HG03520 (cell line): ENCODE results near the gene ZNF547.
"Not testable (repeated sequence)": the region's sequence is repeated elsewhere in the genome, so short reads cannot be mapped to it uniquely, and the experiment has no call there.

Source experiments
- ATAC-seq: cut with Tn5 transposase; IDR thresholded peaks from one replicate; pipeline ENCODE4 v1.9.1; 2021; ENCODE audit warnings: mild to moderate bottlenecking, moderate library complexity; ENCODE audit not compliant: unreplicated experiment

Gene ZNF547

GRCh38 chr19:57374179-57374578, 10.8 kb downstream of the ZNF547 start:
- ATAC-seq: no peak

DNA sequence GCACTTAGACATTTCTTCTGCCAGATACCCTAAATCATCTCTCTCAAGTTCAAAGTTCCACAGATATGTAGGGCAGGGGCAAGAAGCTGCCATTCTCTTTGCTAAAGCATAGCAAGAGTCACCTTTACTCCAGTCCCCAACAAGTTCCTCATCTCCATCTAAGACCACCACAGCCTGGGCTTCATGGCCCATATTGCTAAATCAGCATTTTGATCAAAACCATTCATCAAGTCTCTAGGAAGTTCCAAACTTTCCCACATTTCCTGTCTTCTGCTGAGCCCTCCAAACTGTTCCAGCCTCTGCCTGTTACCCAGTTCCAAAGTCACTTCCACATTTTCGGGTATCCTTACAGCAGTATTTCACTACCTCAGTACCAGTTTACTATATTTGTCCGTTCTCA, 11.3 kb downstream of the ZNF547 start:
- ATAC-seq: not testable (repeated sequence)

DNA sequence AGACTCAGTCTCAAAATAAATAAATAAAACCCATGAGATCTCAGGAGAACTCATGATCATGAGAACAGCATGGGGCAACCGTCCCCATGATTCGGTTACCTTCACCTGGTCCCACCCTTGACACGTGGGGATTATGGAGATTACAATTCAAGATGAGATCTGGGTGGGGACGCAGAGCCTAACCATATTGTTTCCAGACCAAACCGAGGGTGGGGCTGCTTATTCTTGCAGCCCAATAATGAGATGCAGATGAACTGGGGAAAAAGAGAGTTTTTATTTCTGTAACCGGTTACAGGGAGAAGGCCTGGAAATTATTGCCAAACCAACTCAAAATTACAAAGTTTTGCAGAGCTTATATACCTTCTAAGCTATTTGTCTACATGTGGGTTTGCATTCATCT, 12.8 kb downstream of the ZNF547 start:
- no peak for ATAC-seq

- no peak for ATAC-seq
These were observed 14.3 kb downstream of the ZNF547 start for GRCh38 chr19:57377498-57378146.

- no peak for ATAC-seq
These were observed 17.6 kb downstream of the ZNF547 start for GRCh38 chr19:57380923-57381322.

- no peak for ATAC-seq
These were observed 19.6 kb downstream of the ZNF547 start for GRCh38 chr19:57382806-57383488.

GRCh38 chr19:57389194-57389729, 25.9 kb downstream of the ZNF547 start:
- ATAC-seq: no peak

DNA sequence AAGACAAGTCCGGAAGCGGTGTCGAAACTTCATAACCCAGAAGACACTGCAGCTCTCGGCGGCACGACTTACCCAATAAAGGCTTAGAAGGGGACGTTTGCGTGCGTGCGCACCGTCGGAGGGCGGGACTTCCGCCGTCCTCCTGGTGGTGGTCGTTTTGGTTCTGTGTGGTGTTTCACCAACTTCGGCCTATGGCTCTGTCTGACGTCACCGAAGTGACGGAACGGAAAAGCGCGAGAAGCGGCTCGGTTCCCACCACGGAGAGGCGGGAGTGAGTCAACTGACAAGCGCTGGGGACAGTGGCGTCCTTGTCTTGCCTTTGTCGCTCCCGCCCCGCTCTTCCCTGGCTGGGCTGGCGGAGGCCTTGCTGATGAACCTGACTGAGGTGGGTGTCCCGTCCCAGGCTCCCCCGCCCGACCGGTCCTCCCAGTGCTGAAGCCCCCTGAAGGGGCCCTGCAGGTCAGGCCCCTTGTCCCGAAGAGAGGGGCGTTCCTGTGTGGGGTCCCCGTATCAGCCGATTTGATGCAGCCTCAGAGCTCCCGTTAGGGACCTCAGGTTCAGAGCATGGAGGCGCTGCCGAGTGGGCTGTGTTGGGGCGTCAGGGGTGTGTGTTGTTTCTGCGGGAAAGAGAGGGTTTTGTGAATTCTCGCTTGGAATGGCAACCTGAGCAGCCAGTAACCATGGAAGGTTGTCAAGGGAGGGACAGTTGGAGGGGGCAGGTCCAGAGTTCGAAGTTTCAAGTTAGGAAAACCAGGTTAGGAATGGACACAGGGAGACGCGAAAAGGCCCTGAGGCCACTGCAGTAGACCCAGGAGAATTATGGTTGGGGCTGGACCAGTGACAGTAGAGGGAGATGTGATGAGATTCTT, 26.6 kb downstream of the ZNF547 start, which contains the start of gene ZNF548:
TSS of gene ZNF548 (plus strand) at position 125 of the 869 bp plus-strand sequence. CDS start at position 371, 246 bp downstream.
- peak; percentile 92 for ATAC-seq

DNA sequence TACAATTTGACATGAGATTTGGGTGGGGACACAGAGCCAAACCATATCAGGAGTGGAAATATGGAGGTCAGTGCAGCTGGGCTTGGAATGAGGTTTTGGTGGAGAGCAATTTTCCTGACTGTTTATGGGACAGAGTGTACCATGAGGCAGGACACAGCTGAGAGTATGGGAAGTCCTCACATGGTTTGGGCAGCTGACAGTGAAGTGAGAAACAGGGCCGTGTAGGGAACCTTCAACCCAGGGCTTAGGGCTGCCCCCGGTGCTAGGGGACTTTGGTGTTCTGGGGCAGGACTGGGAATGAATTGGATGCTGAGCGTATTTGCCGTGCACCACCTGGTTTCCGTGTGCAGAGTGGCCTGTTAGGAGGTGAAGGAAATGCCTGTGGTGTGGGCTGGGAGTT, 32.4 kb downstream of the ZNF547 start:
- no peak for ATAC-seq

DNA sequence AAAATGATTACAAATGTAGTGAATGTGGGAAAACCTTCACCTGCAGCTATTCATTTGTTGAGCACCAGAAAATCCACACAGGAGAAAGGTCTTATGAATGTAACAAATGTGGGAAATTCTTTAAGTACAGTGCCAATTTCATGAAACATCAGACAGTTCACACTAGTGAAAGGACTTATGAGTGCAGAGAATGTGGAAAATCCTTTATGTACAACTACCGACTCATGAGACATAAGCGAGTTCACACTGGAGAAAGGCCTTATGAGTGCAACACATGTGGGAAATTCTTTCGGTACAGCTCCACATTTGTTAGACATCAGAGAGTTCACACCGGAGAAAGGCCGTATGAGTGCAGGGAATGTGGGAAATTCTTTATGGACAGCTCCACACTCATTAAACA, 35.5 kb downstream of the ZNF547 start:
- no peak for ATAC-seq

DNA sequence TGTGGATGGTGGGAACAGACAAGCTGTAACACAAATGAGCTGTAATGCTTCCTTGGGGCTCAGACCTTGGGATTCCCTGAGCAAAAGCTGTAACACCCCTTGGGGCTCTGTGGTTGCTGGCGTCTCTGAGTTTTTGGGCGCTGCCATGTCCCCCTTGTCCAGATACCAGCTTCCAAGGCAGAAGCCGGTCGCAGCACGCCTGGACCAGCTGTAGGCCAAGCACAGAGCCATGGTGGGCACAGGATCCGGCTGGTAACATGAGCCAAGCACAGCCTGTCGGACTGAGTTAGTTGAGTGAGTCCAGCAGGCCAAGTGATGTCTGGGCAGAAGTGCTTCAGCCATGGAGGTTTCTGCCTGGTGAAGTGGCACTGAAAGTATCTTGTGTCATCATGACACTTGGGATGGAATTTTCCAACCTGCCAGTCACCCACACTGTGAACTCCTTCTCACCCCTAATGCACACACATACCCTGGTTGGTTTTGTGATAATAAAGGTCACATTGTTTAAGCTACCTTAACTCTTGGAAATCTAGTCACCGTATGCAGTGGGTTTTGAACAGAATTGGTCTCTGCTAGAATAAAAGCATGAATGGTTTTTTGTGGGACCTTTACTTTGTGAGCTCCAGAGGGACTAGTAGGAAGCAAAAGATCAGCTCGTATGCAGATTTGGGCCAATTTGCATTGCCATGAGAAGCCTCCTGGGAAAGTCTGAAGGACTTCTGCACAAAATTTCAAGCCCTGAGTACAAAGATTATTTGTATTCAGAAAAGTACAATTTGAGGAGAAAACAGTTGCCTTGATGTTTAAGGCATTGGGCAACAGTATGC, 40.6 kb downstream of the ZNF547 start:
- ATAC-seq: no peak

DNA sequence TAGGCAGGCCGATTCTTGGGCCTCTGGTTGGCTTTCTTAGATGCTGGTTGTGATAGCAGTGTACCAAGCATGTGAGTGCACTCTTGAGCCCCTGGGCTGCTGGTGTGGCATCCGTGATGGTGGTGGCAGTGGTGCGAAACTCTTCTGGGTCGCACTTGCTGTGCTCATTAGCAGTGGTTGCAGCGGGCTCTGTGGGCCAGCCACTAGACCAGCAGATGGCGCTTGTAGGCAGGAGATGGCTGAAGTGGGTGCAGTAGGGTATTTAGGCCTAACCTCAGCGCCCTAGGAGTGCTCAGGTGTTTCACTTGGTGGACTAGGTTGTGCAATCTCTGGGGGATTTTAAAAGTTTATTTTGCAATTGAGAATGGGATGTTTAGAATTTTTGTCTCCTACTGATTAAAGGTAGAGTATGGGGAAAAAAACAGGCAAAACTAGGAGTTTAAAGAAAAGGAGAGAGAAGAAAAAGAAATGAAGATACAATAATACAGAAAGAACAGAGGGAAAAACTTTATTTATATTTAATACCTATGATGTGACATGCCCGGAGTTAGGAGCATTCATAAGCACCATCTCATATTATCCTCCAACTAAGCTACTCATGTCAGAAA, 43.3 kb downstream of the ZNF547 start:
- ATAC-seq: no peak

- ATAC-seq: peak; percentile 98
These were observed 47.7 kb downstream of the ZNF547 start, which contains the start of gene ZNF17 for GRCh38 chr19:57410877-57411671. TSS of gene ZNF17 (plus strand) at chr19:57411161. CDS start at chr19:57413616, 2,455 bp downstream.

DNA sequence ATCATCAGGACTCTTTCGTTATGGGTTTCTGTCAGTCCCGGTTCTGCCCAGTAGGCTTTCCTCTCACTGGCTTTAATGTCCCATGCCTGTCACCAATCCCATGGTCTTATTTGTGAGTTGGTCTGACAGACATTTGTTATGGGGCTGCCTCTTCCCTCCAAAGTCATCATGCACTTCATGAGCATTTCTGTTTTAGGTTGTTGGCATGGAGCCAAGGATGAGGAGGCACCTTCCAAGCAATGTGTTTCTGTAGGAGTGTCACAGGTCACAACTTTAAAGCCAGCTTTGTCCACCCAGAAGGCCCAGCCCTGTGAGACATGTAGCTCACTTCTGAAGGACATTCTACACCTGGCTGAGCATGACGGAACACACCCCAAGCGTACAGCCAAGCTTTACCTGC, 56.1 kb downstream of the ZNF547 start:
- no peak for ATAC-seq

GRCh38 chr19:57421037-57421436, 57.7 kb downstream of the ZNF547 start:
- no peak for ATAC-seq
